Brain pericyte (primary cell): ENCODE results near the gene PCDHGA8.
"Not testable (repeated sequence)": the region's sequence is repeated elsewhere in the genome, so short reads cannot be mapped to it uniquely, and the experiment has no call there.

Experiments
- DNase-seq: peaks from one replicate; pipeline ENCODE4 v3.0.0-alpha.2; 2012; ENCODE audit warnings: low read depth, low spot score

PCDHGA8 gene

DNA sequence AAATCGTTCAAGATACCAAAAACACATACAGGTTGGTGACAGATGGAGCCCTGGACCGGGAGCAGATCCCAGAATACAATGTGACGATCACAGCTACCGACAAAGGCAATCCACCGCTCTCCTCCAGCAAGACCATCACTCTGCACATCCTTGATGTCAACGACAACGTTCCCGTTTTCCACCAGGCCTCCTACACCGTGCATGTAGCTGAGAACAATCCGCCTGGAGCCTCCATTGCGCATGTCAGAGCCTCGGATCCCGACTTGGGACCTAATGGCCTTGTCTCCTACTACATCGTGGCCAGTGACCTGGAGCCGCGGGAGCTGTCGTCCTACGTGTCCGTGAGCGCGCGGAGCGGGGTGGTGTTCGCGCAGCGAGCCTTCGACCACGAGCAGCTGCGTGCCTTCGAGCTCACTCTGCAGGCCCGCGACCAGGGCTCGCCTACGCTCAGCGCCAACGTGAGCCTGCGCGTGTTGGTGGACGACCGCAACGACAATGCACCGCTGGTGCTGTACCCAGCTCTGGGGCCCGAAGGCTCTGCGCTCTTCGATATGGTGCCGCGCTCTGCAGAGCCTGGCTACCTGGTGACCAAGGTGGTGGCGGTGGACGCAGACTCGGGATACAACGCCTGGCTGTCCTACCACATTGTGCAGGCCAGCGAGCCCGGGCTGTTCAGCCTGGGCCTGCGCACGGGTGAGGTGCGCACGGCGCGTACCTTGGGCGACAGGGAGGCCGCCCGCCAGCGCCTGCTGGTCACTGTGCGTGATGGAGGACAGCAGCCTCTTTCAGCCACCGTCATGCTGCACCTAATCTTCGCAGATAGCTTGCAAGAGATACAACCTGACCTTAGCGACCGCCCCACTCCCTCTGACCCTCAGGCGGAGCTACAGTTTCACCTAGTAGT, 20.6 kb upstream of the PCDHGA8 start:
- no peak for DNase-seq

DNA sequence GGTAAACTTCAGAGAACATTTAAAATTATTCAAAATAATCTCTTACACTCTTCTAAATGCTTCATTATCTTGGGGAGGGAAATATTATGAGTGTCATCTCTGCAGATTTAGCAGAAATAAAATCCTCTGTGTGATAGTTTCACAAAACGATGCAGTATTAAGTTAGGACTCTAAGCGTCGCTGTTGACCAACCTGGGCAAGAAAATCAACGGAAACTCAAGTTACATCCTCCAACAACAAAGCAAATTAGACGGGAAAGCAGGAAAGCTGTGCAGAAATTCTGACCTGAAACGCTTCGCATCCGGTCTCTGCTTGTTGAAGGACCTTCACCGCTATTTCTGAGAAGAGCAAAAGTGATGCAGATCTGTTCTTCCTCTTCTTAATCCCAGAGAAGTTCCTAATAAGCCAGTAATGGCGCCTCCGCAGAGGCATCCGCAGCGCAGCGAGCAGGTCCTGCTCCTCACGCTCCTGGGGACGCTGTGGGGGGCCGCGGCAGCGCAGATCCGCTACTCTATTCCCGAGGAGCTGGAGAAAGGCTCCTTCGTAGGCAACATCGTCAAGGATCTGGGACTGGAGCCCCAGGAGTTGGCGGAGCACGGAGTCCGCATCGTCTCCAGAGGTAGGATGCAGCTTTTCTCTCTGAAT, 18.6 kb upstream of the PCDHGA8 start, which contains the start of gene PCDHGA6:
Gene PCDHGA6, plus strand, starts transcription at position 219 of the 645 bp plus-strand sequence. Its CDS starts 193 bp downstream, at position 412.
- DNase-seq = no peak

DNA sequence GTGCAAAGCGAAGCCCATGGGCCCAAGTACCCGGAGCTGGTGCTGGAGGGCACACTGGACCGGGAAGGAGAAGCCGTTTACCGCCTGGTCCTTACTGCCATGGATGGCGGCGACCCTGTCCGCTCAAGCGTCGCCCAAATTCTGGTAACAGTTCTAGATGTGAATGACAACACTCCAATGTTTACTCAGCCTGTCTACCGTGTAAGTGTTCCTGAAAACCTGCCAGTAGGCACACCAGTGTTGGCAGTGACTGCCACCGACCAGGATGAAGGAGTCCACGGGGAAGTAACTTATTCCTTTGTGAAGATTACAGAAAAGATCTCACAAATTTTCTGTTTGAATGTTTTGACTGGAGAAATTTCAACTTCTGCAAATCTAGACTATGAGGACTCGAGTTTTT, 17.8 kb upstream of the PCDHGA8 start:
- no peak for DNase-seq

DNA sequence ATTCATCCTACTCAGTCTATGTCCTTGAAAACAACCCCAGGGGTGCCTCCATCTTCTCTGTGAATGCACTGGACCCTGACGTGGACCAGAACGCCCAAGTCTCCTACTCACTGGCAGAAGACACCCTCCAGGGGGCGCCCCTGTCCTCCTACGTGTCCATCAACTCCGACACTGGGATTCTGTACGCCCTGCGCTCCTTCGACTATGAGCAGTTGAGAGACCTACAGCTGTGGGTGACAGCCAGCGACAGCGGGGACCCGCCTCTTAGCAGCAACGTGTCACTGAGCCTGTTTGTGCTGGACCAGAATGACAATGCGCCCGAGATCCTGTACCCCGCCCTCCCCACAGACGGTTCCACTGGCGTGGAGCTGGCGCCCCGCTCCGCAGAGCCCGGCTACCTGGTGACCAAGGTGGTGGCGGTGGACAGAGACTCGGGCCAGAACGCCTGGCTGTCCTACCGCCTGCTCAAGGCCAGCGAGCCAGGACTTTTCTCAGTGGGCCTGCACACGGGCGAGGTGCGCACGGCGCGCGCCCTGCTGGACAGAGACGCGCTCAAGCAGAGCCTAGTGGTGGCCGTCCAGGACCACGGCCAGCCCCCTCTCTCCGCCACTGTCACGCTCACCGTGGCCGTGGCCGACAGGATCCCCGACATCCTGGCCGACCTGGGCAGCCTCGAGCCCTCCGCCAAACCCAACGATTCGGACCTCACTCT, 16.8 kb upstream of the PCDHGA8 start:
- not testable (repeated sequence) for DNase-seq

DNA sequence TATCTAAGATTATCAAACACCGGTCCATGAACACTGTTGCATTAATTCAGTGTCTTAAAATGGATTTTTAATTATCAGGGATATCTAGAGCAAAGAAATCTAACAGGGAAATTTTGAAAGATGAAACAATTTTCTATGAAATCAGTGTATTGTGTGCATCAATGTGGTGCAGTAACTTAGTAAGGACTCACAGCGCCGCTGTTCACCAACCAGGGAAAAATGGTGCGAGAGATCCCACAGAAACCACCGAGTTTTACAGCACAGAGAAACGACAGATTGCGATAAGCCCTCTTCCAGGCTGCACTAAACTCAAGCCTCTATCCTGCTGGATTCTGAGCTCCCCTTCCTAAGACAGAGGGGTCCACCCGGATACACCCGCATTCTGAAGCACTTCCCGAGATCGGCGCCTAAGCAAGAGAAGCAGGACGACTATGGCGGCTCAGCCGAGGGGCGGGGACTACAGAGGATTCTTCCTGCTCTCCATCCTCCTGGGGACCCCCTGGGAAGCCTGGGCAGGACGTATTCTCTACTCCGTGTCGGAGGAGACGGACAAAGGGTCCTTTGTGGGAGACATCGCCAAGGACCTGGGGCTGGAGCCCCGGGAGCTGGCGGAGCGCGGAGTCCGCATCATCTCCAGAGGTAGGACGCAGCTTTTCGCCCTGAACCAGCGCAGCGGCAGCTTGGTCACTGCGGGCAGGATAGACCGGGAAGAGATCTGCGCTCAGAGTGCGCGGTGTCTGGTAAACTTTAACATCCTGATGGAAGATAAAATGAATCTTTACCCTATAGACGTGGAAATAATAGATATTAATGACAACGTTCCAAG, 9.8 kb upstream of the PCDHGA8 start, which contains the start of gene PCDHGA7:
Gene PCDHGA7, plus strand, starts transcription at position 274 of the 826 bp plus-strand sequence. Its CDS starts 158 bp downstream, at position 432.
- DNase-seq = no peak

DNA sequence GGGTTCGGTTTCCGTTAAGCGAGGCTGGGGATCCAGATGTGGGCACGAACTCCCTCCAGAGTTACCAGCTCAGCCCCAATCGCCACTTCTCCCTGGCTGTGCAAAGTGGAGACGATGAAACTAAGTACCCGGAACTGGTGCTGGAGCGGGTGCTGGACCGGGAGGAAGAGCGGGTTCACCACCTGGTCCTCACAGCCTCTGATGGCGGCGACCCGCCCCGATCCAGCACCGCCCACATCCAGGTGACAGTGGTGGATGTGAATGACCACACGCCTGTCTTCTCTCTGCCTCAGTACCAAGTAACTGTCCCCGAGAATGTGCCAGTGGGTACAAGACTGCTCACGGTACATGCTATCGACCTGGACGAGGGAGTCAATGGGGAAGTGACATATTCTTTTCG, 9.1 kb upstream of the PCDHGA8 start:
- no peak for DNase-seq

DNA sequence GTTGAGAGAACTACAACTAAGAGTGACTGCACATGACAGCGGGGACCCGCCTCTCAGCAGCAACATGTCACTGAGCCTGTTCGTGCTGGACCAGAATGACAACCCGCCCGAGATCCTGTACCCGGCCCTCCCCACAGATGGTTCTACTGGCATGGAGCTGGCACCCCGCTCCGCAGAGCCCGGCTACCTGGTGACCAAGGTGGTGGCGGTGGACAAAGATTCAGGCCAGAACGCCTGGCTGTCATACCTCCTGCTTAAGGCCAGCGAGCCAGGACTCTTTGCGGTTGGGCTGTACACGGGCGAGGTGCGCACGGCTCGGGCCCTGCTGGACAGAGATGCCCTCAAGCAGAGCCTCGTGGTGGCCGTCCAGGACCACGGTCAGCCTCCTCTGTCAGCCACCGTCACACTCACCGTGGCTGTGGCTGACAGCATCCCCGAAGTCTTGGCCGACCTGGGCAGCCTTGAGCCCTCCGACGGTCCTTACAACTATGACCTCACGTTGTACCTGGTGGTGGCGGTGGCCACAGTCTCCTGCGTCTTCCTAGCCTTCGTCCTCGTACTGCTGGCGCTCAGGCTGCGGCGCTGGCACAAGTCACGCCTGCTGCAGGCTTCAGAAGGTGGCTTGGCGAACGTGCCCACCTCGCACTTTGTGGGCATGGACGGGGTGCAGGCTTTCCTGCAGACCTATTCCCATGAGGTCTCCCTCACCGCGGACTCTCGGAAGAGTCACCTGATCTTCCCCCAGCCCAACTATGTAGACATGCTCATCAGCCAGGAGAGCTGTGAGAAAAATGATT, 7.8 kb upstream of the PCDHGA8 start:
- DNase-seq = no peak

DNA sequence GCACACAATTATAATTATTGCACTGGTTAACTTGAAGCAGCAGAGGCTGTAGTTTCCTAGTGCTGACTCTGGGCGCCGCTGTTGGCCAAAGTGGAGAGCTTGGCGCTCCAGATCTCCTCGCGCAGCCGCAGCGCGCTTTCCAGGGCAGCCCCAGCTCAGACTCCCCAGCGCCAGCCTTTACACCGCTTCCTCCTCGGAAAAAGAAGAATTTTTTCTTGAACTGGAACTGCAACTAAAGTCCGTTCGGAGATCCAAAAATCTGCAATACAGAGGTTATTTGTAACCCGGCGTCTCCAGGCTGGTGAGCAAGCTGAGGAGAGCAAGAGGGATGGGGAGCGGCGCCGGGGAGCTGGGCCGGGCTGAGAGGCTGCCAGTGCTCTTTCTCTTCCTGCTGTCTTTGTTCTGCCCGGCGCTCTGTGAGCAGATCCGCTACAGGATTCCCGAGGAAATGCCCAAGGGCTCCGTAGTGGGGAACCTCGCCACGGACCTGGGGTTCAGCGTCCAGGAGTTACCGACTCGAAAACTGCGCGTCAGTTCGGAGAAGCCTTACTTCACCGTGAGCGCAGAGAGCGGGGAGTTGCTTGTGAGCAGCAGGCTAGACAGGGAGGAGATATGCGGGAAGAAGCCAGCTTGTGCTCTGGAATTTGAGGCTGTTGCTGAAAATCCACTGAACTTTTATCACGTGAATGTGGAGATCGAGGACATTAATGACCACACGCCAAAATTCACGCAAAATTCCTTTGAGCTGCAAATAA, 4.7 kb upstream of the PCDHGA8 start, which contains the start of gene PCDHGB4:
Gene PCDHGB4, plus strand, starts transcription at position 142 of the 755 bp plus-strand sequence. Its CDS starts 187 bp downstream, at position 329.
- DNase-seq = not testable (repeated sequence)

DNA sequence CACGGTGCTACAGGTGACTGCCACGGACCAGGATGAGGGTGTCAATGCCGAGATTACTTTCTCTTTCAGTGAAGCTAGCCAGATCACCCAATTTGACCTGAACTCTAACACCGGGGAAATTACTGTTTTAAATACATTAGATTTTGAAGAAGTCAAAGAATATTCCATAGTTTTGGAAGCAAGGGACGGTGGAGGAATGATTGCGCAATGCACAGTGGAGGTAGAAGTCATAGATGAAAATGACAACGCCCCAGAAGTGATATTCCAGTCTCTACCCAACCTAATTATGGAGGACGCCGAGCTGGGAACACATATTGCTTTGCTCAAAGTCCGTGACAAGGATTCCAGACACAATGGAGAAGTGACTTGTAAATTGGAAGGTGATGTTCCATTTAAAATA, 3.8 kb upstream of the PCDHGA8 start:
- DNase-seq = no peak

DNA sequence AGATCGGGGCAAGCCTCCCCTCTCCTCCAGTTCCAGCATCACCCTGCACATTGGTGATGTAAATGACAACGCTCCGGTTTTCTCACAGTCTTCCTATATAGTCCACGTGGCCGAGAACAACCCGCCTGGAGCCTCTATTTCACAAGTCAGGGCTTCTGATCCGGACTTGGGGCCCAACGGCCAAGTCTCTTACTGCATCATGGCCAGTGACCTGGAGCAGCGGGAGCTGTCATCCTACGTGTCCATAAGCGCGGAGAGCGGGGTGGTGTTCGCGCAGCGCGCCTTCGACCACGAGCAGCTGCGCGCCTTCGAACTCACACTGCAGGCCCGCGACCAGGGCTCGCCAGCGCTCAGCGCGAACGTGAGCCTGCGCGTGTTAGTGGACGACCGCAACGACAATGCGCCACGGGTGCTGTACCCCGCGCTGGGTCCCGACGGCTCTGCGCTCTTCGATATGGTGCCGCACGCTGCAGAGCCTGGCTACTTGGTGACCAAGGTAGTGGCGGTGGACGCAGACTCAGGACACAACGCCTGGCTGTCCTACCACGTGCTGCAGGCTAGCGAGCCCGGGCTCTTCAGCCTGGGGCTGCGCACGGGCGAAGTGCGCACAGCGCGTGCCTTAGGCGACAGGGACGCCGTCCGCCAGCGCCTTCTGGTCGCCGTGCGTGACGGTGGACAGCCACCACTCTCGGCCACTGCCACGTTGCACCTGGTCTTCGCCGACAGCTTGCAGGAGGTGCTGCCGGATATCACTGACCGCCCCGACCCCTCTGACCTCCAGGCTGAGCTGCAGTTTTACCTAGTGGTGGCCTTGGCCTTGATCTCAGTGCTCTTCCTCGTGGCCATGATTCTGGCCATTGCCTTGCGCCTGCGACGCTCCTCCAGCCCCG, 3.0 kb upstream of the PCDHGA8 start:
- no peak for DNase-seq

DNA sequence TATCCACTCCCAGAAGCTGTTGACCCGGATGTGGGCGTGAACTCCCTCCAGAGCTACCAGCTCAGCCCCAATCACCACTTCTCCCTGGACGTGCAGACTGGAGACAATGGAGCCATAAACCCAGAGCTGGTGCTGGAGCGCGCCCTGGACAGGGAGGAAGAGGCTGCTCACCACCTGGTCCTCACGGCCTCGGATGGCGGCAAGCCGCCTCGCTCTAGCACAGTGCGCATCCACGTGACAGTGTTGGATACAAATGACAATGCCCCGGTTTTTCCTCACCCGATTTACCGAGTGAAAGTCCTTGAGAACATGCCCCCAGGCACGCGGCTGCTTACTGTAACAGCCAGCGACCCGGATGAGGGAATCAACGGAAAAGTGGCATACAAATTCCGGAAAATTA, 834 bp downstream of the PCDHGA8 start:
- no peak for DNase-seq

DNA sequence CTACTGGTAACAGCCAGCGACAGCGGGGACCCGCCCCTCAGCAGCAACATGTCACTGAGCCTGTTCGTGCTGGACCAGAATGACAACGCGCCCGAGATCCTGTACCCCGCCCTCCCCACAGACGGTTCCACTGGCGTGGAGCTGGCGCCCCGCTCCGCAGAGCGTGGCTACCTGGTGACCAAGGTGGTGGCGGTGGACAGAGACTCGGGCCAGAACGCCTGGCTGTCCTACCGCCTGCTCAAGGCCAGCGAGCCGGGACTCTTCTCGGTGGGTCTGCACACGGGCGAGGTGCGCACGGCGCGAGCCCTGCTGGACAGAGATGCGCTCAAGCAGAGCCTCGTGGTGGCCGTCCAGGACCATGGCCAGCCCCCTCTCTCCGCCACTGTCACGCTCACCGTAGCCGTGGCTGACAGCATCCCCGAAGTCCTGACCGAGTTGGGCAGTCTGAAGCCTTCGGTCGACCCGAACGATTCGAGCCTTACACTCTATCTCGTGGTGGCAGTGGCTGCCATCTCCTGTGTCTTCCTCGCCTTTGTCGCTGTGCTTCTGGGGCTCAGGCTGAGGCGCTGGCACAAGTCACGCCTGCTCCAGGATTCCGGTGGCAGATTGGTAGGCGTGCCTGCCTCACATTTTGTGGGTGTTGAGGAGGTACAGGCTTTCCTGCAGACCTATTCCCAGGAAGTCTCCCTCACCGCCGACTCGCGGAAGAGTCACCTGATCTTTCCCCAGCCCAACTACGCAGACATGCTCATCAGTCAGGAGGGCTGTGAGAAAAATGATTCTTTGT, 2.2 kb downstream of the PCDHGA8 start:
- DNase-seq = not testable (repeated sequence)

DNA sequence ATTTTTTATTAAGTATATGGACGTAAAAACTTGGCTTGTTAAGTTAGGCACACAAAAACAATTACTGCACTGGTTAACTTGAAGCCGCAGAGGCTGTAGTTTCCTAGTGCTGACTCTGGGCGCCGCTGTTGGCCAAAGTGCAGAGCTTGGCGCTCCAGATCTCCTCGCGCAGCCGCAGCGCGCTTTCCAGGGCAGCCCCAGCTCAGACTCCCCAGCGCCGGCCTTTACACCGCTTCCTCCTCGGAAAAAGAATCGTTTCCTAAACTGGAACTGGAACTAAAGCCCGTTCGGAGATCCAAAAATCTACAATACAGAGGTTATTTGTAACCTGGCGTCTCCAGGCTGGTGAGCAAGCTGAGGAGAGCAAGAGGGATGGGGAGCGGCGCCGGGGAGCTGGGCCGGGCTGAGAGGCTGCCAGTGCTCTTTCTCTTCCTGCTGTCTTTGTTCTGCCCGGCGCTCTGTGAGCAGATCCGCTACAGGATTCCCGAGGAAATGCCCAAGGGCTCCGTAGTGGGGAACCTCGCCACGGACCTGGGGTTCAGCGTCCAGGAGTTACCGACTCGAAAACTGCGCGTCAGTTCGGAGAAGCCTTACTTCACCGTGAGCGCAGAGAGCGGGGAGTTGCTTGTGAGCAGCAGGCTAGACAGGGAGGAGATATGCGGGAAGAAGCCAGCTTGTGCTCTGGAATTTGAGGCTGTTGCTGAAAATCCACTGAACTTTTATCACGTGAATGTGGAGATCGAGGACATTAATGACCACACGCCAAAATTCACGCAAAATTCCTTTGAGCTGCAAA, 5.5 kb downstream of the PCDHGA8 start, which contains the start of gene PCDHGB5:
Gene PCDHGB5, plus strand, starts transcription at position 192 of the 796 bp plus-strand sequence. Its CDS starts 181 bp downstream, at position 373.
- DNase-seq = not testable (repeated sequence)

DNA sequence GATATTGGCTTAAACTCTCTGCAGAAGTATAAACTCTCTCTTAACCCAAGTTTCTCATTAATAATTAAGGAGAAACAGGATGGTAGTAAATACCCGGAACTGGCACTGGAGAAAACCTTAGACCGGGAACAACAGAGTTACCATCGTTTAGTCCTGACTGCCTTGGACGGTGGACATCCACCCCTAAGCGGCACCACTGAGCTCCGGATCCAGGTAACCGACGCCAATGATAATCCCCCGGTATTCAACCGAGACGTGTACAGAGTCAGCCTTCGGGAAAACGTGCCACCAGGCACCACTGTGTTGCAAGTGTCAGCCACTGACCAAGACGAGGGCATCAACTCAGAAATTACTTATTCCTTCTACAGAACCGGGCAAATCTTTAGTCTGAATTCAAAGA, 6.2 kb downstream of the PCDHGA8 start:
- no peak for DNase-seq

DNA sequence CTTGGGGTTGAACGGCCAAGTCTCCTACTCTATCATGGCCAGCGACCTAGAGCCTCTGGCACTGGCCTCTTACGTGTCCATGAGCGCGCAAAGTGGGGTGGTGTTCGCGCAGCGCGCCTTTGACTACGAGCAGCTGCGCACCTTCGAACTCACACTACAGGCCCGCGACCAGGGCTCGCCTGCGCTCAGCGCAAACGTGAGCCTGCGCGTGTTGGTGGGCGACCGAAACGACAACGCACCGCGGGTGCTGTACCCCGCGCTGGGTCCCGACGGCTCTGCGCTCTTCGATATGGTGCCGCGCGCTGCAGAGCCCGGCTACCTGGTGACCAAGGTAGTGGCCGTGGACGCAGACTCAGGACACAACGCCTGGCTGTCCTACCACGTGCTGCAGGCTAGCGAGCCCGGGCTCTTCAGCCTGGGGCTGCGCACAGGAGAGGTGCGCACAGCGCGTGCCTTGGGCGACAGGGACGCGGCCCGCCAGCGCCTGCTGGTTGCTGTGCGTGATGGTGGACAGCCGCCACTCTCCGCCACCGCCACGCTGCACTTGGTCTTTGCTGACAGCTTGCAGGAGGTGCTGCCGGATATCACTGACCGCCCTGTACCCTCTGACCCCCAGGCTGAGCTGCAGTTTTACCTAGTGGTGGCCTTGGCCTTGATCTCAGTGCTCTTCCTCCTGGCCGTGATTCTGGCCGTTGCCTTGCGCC, 7.3 kb downstream of the PCDHGA8 start:
- no peak for DNase-seq
